ENCODE measurements around the gene ASTL.

ASTL gene

GRCh38 chr2:96123290-96123689 is 15.0 kb downstream of the ASTL start:
- DNase-seq (ENCODE audit: low spot score) = no peak
- CTCF ChIA-PET = interaction anchor here (0.6 to 1.9 kb wide), 2 partner anchors 15 to 132 kb away, joined by 4 to 8 read pairs; partner anchors contain the start of genes ANKRD36C and ASTL
- no peak overlapping the region for H3K27ac ChIP-seq
- TF ChIP-seq, protein P1, sequence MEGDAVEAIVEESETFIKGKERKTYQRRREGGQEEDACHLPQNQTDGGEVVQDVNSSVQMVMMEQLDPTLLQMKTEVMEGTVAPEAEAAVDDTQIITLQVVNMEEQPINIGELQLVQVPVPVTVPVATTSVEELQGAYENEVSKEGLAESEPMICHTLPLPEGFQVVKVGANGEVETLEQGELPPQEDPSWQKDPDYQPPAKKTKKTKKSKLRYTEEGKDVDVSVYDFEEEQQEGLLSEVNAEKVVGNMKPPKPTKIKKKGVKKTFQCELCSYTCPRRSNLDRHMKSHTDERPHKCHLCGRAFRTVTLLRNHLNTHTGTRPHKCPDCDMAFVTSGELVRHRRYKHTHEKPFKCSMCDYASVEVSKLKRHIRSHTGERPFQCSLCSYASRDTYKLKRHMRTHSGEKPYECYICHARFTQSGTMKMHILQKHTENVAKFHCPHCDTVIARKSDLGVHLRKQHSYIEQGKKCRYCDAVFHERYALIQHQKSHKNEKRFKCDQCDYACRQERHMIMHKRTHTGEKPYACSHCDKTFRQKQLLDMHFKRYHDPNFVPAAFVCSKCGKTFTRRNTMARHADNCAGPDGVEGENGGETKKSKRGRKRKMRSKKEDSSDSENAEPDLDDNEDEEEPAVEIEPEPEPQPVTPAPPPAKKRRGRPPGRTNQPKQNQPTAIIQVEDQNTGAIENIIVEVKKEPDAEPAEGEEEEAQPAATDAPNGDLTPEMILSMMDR (conservative IDR thresholded peaks at IDR 0.05; ENCODE audit: low read depth) = no peak
- POLR2A ChIA-PET (ENCODE audit: low non-redundant PET) = no interaction called here

- TF ChIP-seq, protein P1 (conservative IDR thresholded peaks at IDR 0.05; ENCODE audit: low read depth) = no peak
- no peak overlapping the region for H3K27ac ChIP-seq
- POLR2A ChIA-PET (ENCODE audit: low non-redundant PET) = no interaction called here
- DNase-seq (ENCODE audit: low spot score) = no peak
- CTCF ChIA-PET = no interaction called here
Observed at GRCh38 chr2:96122391-96122790, 15.9 kb downstream of the ASTL start.

DNA sequence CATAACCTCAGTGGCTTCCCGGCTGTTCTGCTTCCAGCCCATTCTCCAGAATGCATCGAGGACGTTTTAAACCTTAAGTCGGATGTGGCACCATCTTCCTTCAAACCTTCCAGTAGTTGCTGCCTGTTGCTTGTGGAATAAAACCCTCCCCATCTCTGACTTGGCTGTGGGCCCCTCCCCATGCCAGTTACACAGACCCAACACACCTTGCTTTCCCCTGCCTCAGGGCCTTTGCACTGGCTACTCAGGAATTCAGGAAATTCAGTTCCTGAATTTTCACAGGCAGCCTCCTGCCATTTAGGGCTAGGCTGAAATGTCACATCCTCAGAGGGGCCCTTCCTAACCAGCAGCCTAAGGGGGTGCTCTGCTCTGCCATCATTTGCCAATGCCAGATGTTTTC is 16.9 kb downstream of the ASTL start:
- POLR2A ChIA-PET (ENCODE audit: low non-redundant PET) = no interaction called here
- no peak for DNase-seq (ENCODE audit: low spot score)
- CTCF ChIA-PET = no interaction called here
- H3K27ac ChIP-seq = no peak overlapping the region
- TF ChIP-seq, protein P1 (conservative IDR thresholded peaks at IDR 0.05; ENCODE audit: low read depth) = no peak

- no peak overlapping the region for H3K27ac ChIP-seq
- CTCF ChIA-PET = interaction anchor here (1.0 kb wide), 1 partner anchor 17 kb away, joined by 3 read pairs; the partner anchor contains the start of gene ASTL
- no peak for DNase-seq (ENCODE audit: low spot score)
- POLR2A ChIA-PET (ENCODE audit: low non-redundant PET) = no interaction called here
- TF ChIP-seq, protein P1 (conservative IDR thresholded peaks at IDR 0.05; ENCODE audit: low read depth) = no peak
Observed at GRCh38 chr2:96120991-96121390, 17.3 kb downstream of the ASTL start.

GRCh38 chr2:96120091-96120720 is 18.1 kb downstream of the ASTL start:
- ChIA-PET POLR2A (ENCODE audit: low non-redundant PET) (no interaction called here), CTCF (interaction anchor here (1.0 kb wide), 1 partner anchor 18 kb away, joined by 3 read pairs; the partner anchor contains the start of gene ASTL)
- TF ChIP-seq, protein P1 (conservative IDR thresholded peaks at IDR 0.05; ENCODE audit: low read depth) = no peak
- DNase-seq (ENCODE audit: low spot score) = no peak
- H3K27ac ChIP-seq = no peak overlapping the region

- ChIA-PET CTCF (interaction anchor here (3.0 to 3.6 kb wide), 2 partner anchors 95 to 127 kb away, joined by 16 to 27 read pairs; no protein-coding TSS in a partner anchor), POLR2A (ENCODE audit: low non-redundant PET) (no interaction called here)
- no peak for DNase-seq (ENCODE audit: low spot score)
- no peak overlapping the region for H3K27ac ChIP-seq
- TF ChIP-seq, protein P1 (conservative IDR thresholded peaks at IDR 0.05; ENCODE audit: low read depth) = no peak
Observed at GRCh38 chr2:96119389-96119751, 18.9 kb downstream of the ASTL start.
